ENCODE measurements around the gene METTL25B.

The METTL25B gene

GRCh38 chr1:156727926-156728598 lies at the start of gene METTL25B:
Gene METTL25B, plus strand, starts transcription at chr1:156728469. Its CDS starts 636 bp downstream, at chr1:156729105.
- Histone ChIP-seq H3K9ac (ENCODE audit: low read depth, low read length, poor library complexity, severe bottlenecking) (peak within 1 kb of the TSS; percentile 94), H3K79me2 (ENCODE audit: insufficient read depth, low read length) (peaks cover 62% of the 10 kb centered on the region), H2AFZ (ENCODE audit: low read length) (peak within 1 kb of the TSS; percentile 88), H3K4me1 (ENCODE audit: insufficient read depth, low read length, poor library complexity, severe bottlenecking) (peaks cover 47% of the 10 kb centered on the region), H3K36me3 (ENCODE audit: insufficient read depth, low read length) (peaks cover 16% of the 10 kb centered on the region; the same call in 1 of the 2 replicates), H3K9me2 (replicated peaks; ENCODE audit: low read depth, low read length) (no peaks in the 10 kb centered on the region), H3K27me3 (ENCODE audit: insufficient read depth, low read length, poor library complexity, severe bottlenecking) (no peaks in the 10 kb centered on the region), H4K20me1 (ENCODE audit: insufficient read depth, low read length, poor library complexity, severe bottlenecking) (peaks cover 47% of the 10 kb centered on the region), H3K4me3 (ENCODE audit: low read length, poor library complexity, severe bottlenecking) (peak within 1 kb of the TSS; percentile 95), H3K9me3 (ENCODE audit: insufficient read depth, low read depth, low read length) (no peaks in the 10 kb centered on the region), H3K4me2 (ENCODE audit: low read depth, low read length, poor library complexity, severe bottlenecking) (peak within 1 kb of the TSS; percentile 100), H3F3A (ENCODE audit: low read depth) (no peaks in the 10 kb centered on the region)
- TF ChIP-seq CTCF (conservative IDR thresholded peaks at IDR 0.05; ENCODE audit: low read length) (no peak), EZH2phosphoT487 (IDR thresholded peaks at IDR 0.05; ENCODE audit: borderline replicate concordance) (no peak)

GRCh38 chr1:156680056-156680455 lies 48.2 kb upstream of the METTL25B start:
- Histone ChIP-seq H3K79me2 (ENCODE audit: insufficient read depth, low read length) (no peaks in the 10 kb centered on the region), H2AFZ (ENCODE audit: low read length) (no peak overlapping the region), H3K9me3 (ENCODE audit: insufficient read depth, low read depth, low read length) (no peaks in the 10 kb centered on the region), H3K9ac (ENCODE audit: low read depth, low read length, poor library complexity, severe bottlenecking) (no peak overlapping the region), H3K27me3 (ENCODE audit: insufficient read depth, low read length, poor library complexity, severe bottlenecking) (peaks cover 5% of the 10 kb centered on the region), H3K9me2 (replicated peaks; ENCODE audit: low read depth, low read length) (no peaks in the 10 kb centered on the region), H3K4me1 (ENCODE audit: insufficient read depth, low read length, poor library complexity, severe bottlenecking) (peaks cover 6% of the 10 kb centered on the region), H3K4me2 (ENCODE audit: low read depth, low read length, poor library complexity, severe bottlenecking) (no peak overlapping the region), H3F3A (ENCODE audit: low read depth) (no peaks in the 10 kb centered on the region), H3K36me3 (ENCODE audit: insufficient read depth, low read length) (no peaks in the 10 kb centered on the region), H4K20me1 (ENCODE audit: insufficient read depth, low read length, poor library complexity, severe bottlenecking) (no peaks in the 10 kb centered on the region), H3K4me3 (ENCODE audit: low read length, poor library complexity, severe bottlenecking) (no peak overlapping the region)
- TF ChIP-seq CTCF (conservative IDR thresholded peaks at IDR 0.05; ENCODE audit: low read length) (no peak), EZH2phosphoT487 (IDR thresholded peaks at IDR 0.05; ENCODE audit: borderline replicate concordance) (no peak)

GRCh38 chr1:156681196-156681960 lies 46.9 kb upstream of the METTL25B start:
- Histone ChIP-seq H3K9ac (ENCODE audit: low read depth, low read length, poor library complexity, severe bottlenecking) (no peak overlapping the region), H3F3A (ENCODE audit: low read depth) (no peaks in the 10 kb centered on the region), H3K36me3 (ENCODE audit: insufficient read depth, low read length) (no peaks in the 10 kb centered on the region), H4K20me1 (ENCODE audit: insufficient read depth, low read length, poor library complexity, severe bottlenecking) (no peaks in the 10 kb centered on the region), H3K79me2 (ENCODE audit: insufficient read depth, low read length) (no peaks in the 10 kb centered on the region), H3K4me1 (ENCODE audit: insufficient read depth, low read length, poor library complexity, severe bottlenecking) (peaks cover 6% of the 10 kb centered on the region), H3K27me3 (ENCODE audit: insufficient read depth, low read length, poor library complexity, severe bottlenecking) (peaks cover 5% of the 10 kb centered on the region), H3K4me3 (ENCODE audit: low read length, poor library complexity, severe bottlenecking) (no peak overlapping the region), H3K4me2 (ENCODE audit: low read depth, low read length, poor library complexity, severe bottlenecking) (no peak overlapping the region), H2AFZ (ENCODE audit: low read length) (no peak overlapping the region), H3K9me3 (ENCODE audit: insufficient read depth, low read depth, low read length) (no peaks in the 10 kb centered on the region), H3K9me2 (replicated peaks; ENCODE audit: low read depth, low read length) (no peaks in the 10 kb centered on the region)
- no peak for TF ChIP-seq EZH2phosphoT487 (IDR thresholded peaks at IDR 0.05; ENCODE audit: borderline replicate concordance)
- TF ChIP-seq CTCF (conservative IDR thresholded peaks at IDR 0.05; ENCODE audit: low read length), result no peak
